ENCODE measurements around the gene ZNF497. TPM values are rescaled to one million over a fixed set of nuclear protein-coding genes. Genes with fewer than 3 reads are reported as not detected.
A peak's percentile ranks its signal among the peaks of the same experiment; 100 is the strongest.

ZNF497 gene
- total and polyA plus RNA-seq, 9 of the 15 experiments (the other 6 are each of a cell fraction or from before 2014, with no cell fraction given), result 0.06 to 0.98 (median 0.44) TPM; not detected in 1

DNA sequence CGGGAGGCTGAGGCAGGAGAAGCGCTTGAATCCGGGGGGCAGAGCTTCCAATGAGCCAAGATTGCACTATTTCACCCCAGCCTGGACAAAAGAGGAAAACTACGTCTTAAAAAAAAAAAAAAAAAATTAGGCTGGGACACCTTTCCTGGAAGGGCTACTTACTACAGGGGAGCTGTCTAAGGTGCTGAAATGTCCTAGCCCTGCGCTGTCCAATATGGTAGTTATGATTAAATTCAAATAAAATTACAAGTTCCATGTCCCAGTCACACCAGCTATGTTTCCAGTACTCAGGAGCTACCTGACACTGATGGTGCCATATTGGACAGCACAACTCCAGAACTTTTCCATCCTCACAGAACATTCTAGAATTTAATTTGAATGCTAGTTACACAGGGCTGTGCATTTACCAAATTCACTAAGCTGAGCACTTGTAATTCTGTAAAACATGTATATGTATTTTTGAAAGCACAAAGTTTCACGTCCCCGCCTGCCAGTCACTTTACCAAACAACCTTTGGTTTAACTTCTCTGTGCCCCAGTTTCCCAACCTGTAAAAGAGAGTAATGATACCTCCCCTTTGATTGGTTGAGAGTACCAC is 45.0 kb downstream of the ZNF497 start (continued):
- TF ChIP-seq ARID4B (CRISPR knock-in tag; IDR thresholded peaks at IDR 0.05), result peak; percentile 69
- no peak for TF ChIP-seq ZNF212 (CRISPR knock-in tag; IDR thresholded peaks at IDR 0.05)

GRCh38 chr19:58315580-58315979 is 47.0 kb downstream of the ZNF497 start:
- CTCF ChIA-PET (ENCODE audit: low intra/inter-chr PET ratio), result no interaction called here
- TF ChIP-seq HNRNPUL1 (IDR thresholded peaks at IDR 0.05; ENCODE audit: low read length), result no peak
- no peak for TF ChIP-seq CBX1 (IDR thresholded peaks at IDR 0.05; ENCODE audit: low read depth)
- no peak for TF ChIP-seq CHD4 (IDR thresholded peaks at IDR 0.05; ENCODE audit: insufficient read depth, insufficient replicate concordance, low read depth, low read length, poor library complexity, severe bottlenecking)
- TF ChIP-seq FOXA3 (CRISPR knock-in tag; conservative IDR thresholded peaks at IDR 0.05 in 1 of 2, IDR thresholded peaks at IDR 0.05 in 1 of 2), result no peak
- TF ChIP-seq RBFOX2 (IDR thresholded peaks at IDR 0.05; ENCODE audit: low read depth, low read length), result no peak
- no peak for TF ChIP-seq ZNF644 (tag; IDR thresholded peaks at IDR 0.05; ENCODE audit: low read depth)
- no peak for TF ChIP-seq SMARCA5 (IDR thresholded peaks at IDR 0.05)
- TF ChIP-seq GATAD2A (IDR thresholded peaks at IDR 0.05), result no peak
- no peak for TF ChIP-seq NFE2L1 (tag; IDR thresholded peaks at IDR 0.05; ENCODE audit: borderline replicate concordance, low read depth)
- no peak for TF ChIP-seq CEBPG (CRISPR knock-in tag; IDR thresholded peaks at IDR 0.05)
- TF ChIP-seq CEBPG (tag; conservative IDR thresholded peaks at IDR 0.05 in 1 of 2, IDR thresholded peaks at IDR 0.05 in 1 of 2), result no peak
- TF ChIP-seq ZNF695 (CRISPR knock-in tag; IDR thresholded peaks at IDR 0.05), result no peak
- TF ChIP-seq NR2C2 (CRISPR knock-in tag; IDR thresholded peaks at IDR 0.05), result no peak
- no peak for TF ChIP-seq NR2C2 (tag; IDR thresholded peaks at IDR 0.05)
- no peak for TF ChIP-seq NFIC (IDR thresholded peaks at IDR 0.05)

More at GRCh38 chr19:58315580-58315979, 47.0 kb downstream of the ZNF497 start:
- in situ Hi-C loops (cut with MboI) (no loop called here), intact Hi-C loops (cut with micrococcal nuclease) (no loop called here)
- peaks cover 5% of the 10 kb centered on the region; the same call in 1 of the 2 replicates for H3K9me3 ChIP-seq (replicated peaks; ENCODE audit: control insufficient read depth, insufficient read depth, low read depth, low read length)
- no peak for DNase-seq (ENCODE audit: extremely low read depth in 1 of 4, low spot score in 3 of 4)
- H3K9me1 ChIP-seq (ENCODE audit: control insufficient read depth, insufficient read depth, low read length), result no peaks in the 10 kb centered on the region
- H3K36me3 ChIP-seq (ENCODE audit: control insufficient read depth, insufficient read depth, low read length), result peaks cover 44% of the 10 kb centered on the region
- no peaks in the 10 kb centered on the region for H3K27me3 ChIP-seq (ENCODE audit: control insufficient read depth in 2 of 2, insufficient read depth in 2 of 2, low read length in 2 of 2)
- no peak overlapping the region for H2AFZ ChIP-seq (ENCODE audit: low read depth, low read length)
- H4K20me1 ChIP-seq (replicated peaks; ENCODE audit: control insufficient read depth, insufficient read depth, low read length), result no peaks in the 10 kb centered on the region
- no TSS peak for BruUV-seq (replicated peaks)
- no peak overlapping the region for H3K4me3 ChIP-seq
- WGBS (ENCODE audit: insufficient coverage, low coverage, missing lambda C conversion rate), result 93% methylated on average over 2 of the region's 2 CpGs
- no peak overlapping the region for H3K27ac ChIP-seq (ENCODE audit: extremely low read depth, low read depth, low read length)
- FAIRE-seq, result no peak
- H3K79me2 ChIP-seq (ENCODE audit: control insufficient read depth, insufficient read depth, low read length), result no peaks in the 10 kb centered on the region; the same call in 2 of the 3 replicates
- no peak for ATAC-seq
- H3K9ac ChIP-seq (ENCODE audit: insufficient read depth in 1 of 2, low read depth in 2 of 2, low read length in 2 of 2), result no peak overlapping the region
- POLR2A ChIA-PET, result interaction anchor here (2.4 kb wide), 1 partner anchor 11 kb away, joined by 7 read pairs; the partner anchor contains the start of gene ZSCAN22
- H3K4me1 ChIP-seq (replicated peaks in 1 of 2; ENCODE audit: control insufficient read depth in 2 of 2, insufficient read depth in 2 of 2, low read length in 2 of 2), result no peaks in the 10 kb centered on the region
- H3K4me2 ChIP-seq (ENCODE audit: insufficient read depth, low read length), result no peak overlapping the region

Measured in K562 (cell line).